ENCODE data around the gene OPA3. TPM values are rescaled to one million over a fixed set of nuclear protein-coding genes. Genes with fewer than 3 reads are reported as not detected.

OPA3 gene
- total and polyA plus RNA-seq, 10 donors, result 2.8 to 18.4 (median 16.0) TPM

DNA sequence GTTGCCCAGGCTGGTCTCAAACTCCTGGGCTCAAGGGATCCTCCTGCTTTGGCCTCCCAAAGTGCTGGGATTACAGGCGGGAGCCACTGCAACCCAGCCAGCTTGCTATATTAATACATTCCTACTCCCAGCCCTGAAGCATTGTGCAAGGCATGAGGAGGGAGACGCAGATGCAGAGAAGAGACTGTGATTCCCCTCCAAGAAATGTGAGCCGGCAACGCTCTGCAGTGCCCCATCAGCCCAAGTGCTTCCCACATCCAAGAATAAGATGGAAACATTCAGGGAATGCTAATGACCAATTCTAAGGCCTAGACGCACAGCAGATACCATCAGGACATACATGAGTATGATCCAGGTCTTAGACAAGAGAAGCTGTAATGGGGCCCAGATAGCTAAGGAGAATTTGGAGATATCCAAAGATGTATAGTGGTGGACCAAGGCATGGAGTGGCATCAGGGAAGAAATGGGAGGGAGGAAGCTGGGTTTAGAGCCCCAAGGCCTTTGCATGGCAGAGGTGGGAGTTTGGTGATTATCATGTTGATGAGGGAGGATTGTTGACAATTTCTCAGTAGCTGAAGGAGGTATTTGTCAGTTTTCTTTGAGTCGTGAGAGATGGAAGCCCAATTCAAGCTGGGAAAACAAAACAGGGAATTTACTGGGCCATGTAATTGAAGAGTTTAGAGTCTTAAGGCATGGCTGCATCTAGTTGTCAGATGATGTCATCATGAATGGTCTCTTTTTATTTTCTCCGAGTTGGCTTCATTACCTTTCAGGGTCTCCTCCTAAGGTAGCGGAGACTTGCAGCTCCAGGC, 83.5 kb downstream of the OPA3 start:
- peak overlapping the region in 6 of 8 donors; percentile 36 to 86 (median 62) for H3K27ac ChIP-seq
- DNase-seq, result no peak
- H3K4me3 ChIP-seq, result no peak overlapping the region
- WGBS, 5 donors, result 85 to 95% (median 87%) methylated on average over 8 of the region's 8 CpGs
- TF ChIP-seq CTCF (IDR thresholded peaks at IDR 0.05 in 8 of 11, conservative IDR thresholded peaks at IDR 0.05 in 3 of 11) (no peak), POLR2A (IDR thresholded peaks at IDR 0.05) (no peak), POLR2AphosphoS5 (IDR thresholded peaks at IDR 0.05) (no peak)
- intact Hi-C loops (cut with DNase I; ENCODE audit: low total_unique reads), result no loop called here
- no peaks in the 10 kb centered on the region for H3K9me3 ChIP-seq
- peaks cover 0 to 43% (median 23%) of the 10 kb centered on the region in 7 donors for H3K27me3 ChIP-seq (replicated peaks in 1 of 7)
- no peaks in the 10 kb centered on the region for H3K36me3 ChIP-seq
- peaks cover 27 to 84% (median 49%) of the 10 kb centered on the region in 6 donors for H3K4me1 ChIP-seq

- DNase-seq, result peak; percentile 90
- no peaks in the 10 kb centered on the region for H3K9me3 ChIP-seq
- peaks cover 0 to 2% (median 0%) of the 10 kb centered on the region in 6 donors for H3K36me3 ChIP-seq
- H3K4me1 ChIP-seq, result peaks cover 24 to 79% (median 47%) of the 10 kb centered on the region in 6 donors
- 14 to 24% (median 19%) methylated on average over 27 to 37 of the region's 37 CpGs for WGBS, 5 donors
- peak overlapping the region in 7 of 8 donors; percentile 32 to 71 (median 41) for H3K4me3 ChIP-seq
- intact Hi-C loops (cut with DNase I; ENCODE audit: low total_unique reads), result no loop called here
- peaks cover 0 to 58% (median 33%) of the 10 kb centered on the region in 7 donors for H3K27me3 ChIP-seq (replicated peaks in 1 of 7)
- H3K27ac ChIP-seq, result peak overlapping the region in 4 of 8 donors; percentile 36 to 60 (median 50)
- TF ChIP-seq POLR2A (IDR thresholded peaks at IDR 0.05) (no peak), POLR2AphosphoS5 (IDR thresholded peaks at IDR 0.05) (peak in 2 of 3 donors; percentile 38 to 55), CTCF (IDR thresholded peaks at IDR 0.05 in 8 of 11, conservative IDR thresholded peaks at IDR 0.05 in 3 of 11) (no peak)
Measured at GRCh38 chr19:45499196-45500180, 85.1 kb downstream of the OPA3 start.

GRCh38 chr19:45498411-45499195, 86.0 kb downstream of the OPA3 start, which contains the start of gene PPM1N:
PPM1N (plus strand) TSS chr19:45498443; CDS start chr19:45498473, 30 bp downstream.
- TF ChIP-seq CTCF (IDR thresholded peaks at IDR 0.05 in 8 of 11, conservative IDR thresholded peaks at IDR 0.05 in 3 of 11) (peak in 9 of 11 experiments; percentile 9 to 57 (median 36)), POLR2A (IDR thresholded peaks at IDR 0.05) (no peak), POLR2AphosphoS5 (IDR thresholded peaks at IDR 0.05) (peak in 2 of 3 donors; percentile 42 to 47)
- WGBS, 5 donors, result 2 to 10% (median 3%) methylated on average over 54 to 89 of the region's 89 CpGs
- H3K36me3 ChIP-seq, result peaks cover 0 to 6% (median 0%) of the 10 kb centered on the region in 6 donors
- peak; percentile 92 for DNase-seq
- H3K4me3 ChIP-seq, result peak within 1 kb of the TSS; percentile 25 to 83 (median 53)
- peak within 1 kb of the TSS in 6 of 8 donors; percentile 36 to 83 (median 47) for H3K27ac ChIP-seq
- H3K4me1 ChIP-seq, result peaks cover 24 to 77% (median 49%) of the 10 kb centered on the region in 6 donors
- intact Hi-C loops (cut with DNase I; ENCODE audit: low total_unique reads), result no loop called here
- H3K27me3 ChIP-seq (replicated peaks in 1 of 7), result peaks cover 0 to 67% (median 38%) of the 10 kb centered on the region in 7 donors
- H3K9me3 ChIP-seq, result no peaks in the 10 kb centered on the region

All from spleen (tissue), 11 donors.